HG03097 (cell line): Measurements from ENCODE around the gene DSG3.

Source experiments
- ATAC-seq: cut with Tn5 transposase; IDR thresholded peaks from one replicate; pipeline ENCODE4 v1.9.1; 2021; ENCODE audit not compliant: unreplicated experiment, low FRiP score

Gene DSG3

DNA sequence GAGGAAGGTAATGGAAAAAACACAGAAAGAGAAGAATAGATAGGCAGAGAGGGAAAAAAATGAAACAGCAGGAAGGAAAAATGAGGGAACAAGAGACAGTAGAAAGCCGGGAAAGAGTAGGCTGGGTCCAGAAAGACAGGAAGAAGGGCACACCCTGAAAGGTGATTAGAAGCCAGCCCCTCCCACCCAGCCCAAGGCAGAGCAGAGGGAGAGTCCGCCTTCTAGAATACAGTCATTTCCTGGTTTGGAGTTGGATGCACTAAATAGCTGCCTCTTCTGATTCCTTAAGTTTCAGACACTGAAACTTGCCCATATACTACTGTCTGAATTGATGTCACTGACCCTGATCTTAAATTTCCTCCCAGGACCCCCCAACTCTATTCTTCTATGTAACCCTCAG lies 17.9 kb upstream of the DSG3 start:
- ATAC-seq: no peak

DNA sequence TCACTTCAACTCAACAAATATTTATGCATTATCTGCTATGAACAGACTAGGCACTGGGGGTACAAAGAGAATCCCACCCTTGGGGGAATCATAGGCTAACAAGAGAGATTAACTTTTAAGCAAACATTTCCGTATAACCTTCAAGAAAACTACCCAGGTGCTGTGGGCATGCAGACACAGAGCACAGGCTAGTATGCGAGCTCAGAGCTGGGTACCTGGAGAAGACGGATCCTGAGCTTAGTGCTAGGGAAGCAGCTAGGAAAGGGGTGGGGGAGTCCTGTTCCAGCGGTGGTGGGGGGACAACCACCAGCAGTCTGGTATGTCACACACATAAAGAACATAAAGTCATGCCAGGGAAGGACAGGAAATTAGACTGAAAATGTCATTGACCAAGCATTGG lies 17.5 kb upstream of the DSG3 start:
- no peak for ATAC-seq

DNA sequence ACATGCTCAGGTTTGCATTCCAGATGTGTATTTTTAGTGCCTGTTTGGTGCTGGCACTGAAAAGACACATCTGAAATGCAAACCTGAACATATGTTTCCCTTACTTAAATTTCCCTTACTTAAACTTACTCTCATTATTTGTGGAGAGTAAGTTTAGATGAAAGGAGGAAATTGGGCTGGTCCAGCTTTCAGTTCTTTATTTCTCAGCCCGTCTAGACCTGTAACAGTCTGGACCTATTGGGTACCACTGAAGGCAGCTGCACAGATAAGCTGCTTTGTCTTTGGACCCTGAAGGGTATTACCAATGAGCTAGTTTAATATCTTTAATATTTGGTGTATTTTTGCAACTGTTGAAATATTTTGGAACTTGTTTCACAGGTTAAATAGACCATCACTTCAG lies 17.0 kb upstream of the DSG3 start:
- no peak for ATAC-seq

DNA sequence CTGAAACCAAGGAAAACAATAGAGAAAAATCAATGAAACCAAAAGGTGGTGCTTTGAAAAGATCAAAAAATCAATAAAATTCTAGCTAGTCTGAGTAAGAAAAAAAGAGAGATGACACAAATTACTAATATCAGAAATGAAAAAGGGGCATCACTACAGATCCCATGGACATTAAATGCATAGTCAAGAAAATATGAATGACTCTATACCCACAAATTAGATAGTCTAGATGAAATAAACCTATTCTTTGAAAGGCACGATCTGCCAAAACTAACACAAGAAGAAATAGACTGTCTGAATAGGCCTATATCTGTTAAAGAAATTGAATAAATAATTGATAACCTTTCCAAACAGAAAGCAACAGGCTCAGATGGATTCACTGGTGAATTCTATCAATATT lies 15.2 kb upstream of the DSG3 start:
- ATAC-seq: no peak

DNA sequence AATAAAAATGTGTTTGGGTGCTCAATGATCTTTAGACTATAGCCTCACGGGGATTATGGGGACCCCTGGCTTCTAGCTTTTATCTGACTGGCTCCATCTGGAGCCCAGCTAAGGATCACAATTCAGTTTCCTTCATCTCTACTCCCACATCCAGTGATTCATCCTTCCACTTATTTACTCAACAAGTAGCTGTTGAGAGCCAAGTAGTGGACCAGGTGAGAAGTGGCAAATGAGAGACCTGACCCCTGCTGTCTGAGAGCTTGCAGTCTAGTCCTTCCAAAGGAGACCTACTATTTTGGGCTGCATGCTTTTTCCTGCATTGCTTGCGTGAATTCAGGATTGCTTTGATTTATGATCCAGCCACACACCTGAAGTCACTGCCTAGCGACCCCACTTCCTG lies 10.7 kb upstream of the DSG3 start:
- ATAC-seq: no peak

DNA sequence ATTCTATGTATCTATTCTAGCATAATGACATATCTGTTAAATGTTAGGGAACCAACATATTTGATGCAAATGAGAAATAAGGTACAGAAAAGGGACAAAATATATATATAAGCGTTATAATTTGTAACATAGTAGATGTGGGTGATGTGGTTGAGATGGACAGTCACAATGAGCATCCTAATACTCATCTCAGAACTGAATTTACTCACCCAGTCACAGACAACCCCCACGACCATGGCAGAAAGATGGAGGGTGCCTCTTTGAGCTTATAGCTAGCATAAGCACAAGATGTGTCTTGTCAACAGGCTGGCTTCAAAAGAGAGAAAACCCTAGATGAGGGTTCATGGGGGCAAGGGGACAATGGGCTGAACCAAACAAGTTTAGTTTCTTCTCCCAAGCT lies 9.1 kb upstream of the DSG3 start:
- ATAC-seq: no peak

DNA sequence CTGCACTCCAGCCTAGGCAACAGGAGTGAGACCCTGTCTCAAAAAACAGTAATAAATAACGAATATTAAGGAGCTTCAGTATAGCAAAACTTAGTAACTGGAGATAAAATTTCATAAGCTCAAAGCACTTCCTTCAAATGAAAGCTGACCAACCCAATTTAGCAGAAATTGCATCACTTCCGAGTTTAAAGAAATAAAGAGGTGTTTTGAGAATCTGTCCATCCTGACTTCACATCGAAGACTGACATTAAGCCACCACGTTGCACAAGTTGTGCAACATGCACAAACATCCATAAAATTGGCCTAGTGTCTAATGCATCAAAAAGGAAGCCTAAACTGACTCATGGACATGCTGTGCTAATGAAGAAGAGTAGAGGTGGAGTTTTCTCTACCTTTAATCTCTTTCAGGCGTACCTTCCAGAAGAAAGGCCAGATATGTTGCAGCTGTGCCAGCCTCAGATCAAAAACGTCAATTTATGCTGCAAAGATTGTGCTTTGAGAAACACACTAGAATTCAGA lies 7.7 kb upstream of the DSG3 start:
- ATAC-seq: no peak

DNA sequence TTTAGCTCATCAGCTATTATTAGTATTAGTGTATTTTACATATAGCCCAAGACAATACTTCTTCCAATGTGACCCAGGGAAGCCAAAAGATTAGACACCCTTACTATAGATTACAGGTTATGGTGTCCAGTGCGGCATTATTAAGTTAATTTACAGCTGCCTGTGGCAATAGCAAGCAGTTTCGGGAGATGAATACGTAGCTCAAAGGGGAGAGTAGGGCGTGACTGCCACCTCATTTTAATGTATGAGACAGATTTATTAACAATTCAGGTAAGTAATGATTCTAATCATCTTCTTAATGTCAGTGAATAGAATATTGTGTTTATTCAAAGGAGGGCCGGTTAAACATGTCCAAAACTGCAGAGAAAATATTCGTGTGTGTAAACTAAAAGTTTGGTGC lies 6.8 kb upstream of the DSG3 start:
- ATAC-seq: no peak

DNA sequence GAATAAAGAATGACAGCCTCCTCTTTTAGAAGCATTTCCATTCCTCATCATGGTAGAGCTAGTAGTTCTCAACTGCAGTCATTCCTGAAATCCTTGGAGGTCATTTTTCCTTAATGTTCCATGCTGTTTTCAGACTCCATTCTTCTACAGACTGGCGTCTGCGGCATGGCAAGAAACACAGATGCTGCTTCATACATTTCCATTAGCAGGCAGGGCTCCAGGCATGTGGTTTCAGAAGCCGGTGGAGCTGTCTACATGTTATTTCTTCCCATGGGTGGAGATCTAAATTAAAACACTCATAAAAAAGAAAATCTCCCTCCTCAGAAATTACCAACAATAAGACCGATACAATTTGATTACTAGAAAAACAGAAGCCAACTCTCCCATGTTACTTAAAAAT lies 6.0 kb upstream of the DSG3 start:
- ATAC-seq: no peak

DNA sequence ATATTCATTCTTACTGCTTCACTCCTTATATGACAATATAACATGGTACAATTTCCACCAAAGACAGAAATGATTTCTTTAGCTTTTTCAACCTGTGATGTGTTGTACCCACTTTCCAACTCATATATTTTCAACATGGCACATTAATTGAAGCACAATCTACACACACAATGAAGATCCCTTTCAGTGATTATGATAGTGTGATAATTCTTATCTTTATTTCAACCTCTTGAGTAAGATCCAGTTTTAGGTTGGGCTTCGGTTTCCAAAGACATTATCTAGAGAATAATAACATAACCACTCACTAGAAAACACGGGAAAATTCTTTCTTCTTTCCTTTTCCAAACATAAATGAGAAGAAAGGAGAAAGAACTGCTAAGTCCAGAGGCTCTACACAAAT lies 3.4 kb upstream of the DSG3 start:
- ATAC-seq: no peak

DNA sequence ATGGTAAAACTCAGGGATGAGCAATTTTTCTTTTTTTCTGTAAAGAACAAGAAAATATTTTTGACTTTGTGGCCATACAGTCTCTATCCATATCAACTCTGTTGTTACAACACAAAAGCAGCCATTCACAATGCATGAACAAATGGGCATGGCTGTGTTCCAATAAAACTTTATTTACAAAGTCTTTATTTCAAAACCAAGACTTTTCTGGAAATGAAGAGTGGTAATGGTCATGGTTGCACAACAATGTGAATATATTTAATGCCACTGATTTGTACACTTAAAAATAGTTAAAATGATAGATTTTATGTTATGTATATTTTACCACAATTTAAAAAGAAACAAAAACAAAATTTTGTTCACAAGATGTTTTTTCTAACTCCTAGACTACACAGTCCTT lies 1.6 kb upstream of the DSG3 start:
- no peak for ATAC-seq

DNA sequence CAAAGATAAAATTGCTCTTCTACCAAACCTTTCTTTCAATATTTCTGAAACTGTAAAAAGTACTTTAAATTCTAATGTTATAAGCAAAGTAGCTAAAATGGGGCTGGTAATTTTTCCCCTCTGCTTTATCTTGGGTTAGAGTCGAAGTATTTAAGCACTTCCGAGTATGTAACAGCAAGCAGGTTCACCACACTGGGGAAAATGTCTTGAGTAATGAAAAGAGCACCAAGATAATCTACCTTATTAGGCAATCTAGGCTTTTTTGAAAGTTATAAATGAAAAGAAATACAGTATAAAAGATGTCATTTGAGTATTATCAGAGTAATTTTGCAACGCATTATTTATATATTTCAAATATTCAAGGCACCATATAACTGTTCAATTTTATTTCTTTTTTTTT lies 687 bp upstream of the DSG3 start:
- ATAC-seq: no peak

DNA sequence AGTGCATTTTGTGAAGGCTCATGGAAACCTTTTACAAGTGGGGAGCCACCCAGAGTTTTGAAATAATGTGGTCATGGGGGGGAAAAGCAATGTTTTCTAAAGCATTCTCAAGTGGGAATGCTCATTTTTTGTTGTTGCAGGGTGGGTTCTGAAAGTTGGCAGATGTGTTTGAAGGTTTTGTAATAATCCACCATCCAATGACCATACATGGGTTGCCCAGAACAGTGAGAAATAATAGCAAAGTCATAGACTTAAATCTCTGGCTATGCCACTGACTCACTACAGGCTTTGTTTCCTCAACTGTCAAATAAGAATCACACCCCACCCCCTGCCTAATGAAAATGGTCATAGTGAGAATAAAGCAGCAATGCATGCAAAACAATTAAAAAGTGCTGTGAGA lies 2.9 kb downstream of the DSG3 start:
- ATAC-seq: no peak

DNA sequence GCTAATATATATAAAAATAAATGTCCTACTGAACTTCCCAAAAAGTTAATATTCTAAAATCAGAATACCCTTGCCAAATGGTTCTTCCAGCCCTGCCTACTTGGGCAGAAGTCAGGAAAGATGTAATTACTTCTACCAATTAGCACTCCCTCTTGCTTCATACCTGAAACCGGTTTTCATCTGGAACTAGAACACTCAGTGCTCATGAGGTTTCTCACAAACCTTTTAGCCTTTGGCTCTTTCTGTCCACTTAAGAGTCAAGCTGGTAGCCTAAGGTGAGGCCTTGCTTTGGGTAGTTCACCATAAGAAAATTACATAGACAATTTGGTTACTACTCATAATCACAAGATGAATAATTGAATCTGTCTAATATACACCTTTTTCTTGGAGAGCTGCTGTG lies 4.1 kb downstream of the DSG3 start:
- no peak for ATAC-seq

DNA sequence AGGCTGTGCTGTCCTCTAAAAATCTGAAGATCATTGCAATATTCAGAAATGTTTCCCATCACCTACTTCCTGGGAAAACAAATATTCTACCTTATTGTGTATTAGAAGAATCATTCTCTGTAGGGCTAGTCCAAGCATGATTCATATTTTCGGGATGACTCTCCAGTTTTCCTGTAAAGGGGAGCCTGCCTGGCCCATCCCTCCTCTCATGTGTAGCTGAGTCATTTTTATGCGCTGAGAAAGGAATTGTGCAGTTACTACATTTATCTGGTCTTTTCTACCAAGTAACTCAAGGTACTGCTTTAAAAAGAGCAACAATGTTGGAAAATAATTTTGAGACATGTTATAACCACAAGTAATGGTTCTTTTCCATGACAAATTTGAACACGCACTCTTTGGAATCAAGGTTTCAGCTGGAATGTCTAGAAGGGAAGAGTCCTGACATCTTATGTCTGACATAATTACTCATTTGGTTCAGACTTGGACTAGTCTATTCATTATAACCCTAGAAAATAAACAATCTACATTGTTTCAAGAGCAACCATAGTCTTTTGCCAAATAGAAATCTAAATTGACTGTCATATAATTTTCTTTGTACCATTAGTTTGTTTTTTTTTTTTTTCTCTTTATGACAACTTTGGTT lies 6.6 kb downstream of the DSG3 start:
- no peak for ATAC-seq

DNA sequence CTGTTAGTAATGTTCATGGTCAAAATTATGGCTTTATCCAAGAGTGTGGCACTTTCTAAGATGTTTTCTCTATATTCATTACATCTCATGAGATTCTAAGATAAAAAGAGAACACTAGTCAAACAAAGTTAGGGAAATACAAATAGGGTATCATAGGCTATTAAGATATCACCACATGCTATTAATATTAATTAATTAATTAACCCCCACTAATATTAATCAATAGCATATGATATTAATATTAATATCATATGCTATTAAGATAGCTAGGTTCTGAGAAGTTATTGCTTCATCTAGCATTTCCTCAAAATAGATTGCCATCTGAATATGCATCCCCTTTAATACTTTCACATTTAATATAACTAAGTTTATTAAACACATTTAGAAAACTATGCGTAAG lies 22.1 kb downstream of the DSG3 start:
- ATAC-seq: no peak

DNA sequence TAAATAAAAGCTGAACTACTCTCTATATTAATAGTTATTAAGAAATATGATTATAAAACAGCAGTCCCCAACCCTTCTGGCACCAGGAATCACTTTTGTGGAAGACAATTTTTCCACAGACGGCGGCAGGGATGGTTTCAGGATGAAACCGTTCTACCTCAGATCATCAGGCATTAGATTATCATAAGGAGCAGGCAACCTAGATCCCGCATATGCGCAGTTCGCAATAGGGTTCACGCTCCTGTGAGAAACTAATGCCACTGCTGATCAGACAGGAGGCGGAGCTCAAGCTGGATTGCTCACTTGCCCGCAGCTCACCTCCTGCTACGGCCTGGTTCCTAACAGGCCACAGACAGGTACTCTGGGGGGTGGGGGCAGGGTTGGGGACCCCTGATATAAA lies 31.1 kb downstream of the DSG3 start:
- ATAC-seq: no peak

DNA sequence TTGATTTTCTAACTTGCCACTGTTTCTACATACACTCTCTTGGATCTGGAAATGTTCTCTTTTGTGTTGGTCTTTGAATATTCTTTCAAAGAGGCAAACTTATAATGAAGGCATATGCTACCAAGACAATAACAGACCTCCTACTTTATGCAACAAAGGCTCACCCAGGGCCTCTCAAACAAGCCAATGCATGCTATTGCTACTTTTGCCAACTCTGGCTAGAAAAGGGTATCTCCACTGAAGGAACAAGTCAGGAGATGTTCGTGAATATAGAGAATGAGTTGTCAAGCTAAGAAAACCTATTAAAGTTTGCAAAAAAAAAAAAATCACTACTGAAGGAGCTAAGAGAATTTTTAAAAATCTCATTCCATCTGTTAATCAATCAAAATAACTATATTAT lies 34.5 kb downstream of the DSG3 start:
- ATAC-seq: no peak

DNA sequence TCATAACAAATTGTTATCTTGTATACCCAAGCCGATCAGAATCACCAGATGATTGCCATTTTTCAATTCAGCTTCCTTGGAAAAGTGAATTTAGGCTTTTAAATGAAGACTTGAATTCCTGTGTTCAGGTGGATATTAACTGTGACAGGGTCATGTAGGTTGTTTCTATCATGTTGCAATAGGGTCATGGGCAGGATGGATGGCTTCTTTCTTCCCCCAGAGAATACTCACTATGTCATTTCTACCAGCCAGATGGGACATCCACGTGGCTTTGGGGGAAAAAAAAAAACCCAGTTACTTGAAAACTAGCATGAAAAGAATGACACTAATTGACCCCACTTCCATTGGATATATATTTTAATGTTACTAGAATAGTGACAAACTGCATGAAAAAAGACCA lies 35.9 kb downstream of the DSG3 start:
- ATAC-seq: no peak

DNA sequence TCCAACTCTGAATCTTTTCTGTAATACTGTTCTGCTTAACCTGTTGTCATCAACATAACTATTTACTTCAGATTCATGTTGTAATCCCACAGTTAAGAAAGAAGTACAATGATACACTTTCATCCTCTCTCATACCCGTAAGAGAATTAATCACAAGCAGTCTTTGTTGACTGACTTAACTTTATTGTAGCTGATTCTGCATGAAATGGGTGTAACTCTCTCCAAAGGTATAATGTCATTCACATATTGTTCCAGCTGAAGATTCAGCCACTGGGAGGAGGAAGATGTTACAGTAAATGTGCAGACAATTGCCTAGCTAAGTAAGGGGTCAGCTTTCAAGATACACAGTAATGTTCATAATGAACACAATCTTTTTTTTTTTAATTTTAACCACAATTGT lies 36.9 kb downstream of the DSG3 start:
- ATAC-seq: no peak

DNA sequence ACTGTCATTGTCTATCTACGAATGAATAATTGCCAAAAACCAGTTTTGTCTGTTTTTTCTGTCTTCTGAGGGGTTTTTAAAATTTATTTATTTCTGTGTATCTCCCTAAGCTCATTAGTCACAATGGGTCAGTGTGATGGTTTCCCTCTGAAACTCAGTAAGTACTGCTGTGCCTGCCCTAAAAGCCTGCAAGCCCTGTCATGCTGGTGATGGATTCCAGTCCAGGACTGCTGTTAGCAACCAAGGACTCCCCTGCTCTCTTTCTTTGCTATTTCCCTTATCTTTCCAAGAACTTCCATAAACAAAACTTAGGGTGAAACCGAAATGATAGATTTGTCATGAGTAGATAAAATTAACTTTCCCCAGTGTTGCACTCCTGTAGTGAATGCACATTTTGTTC lies 38.6 kb downstream of the DSG3 start:
- ATAC-seq: no peak

DNA sequence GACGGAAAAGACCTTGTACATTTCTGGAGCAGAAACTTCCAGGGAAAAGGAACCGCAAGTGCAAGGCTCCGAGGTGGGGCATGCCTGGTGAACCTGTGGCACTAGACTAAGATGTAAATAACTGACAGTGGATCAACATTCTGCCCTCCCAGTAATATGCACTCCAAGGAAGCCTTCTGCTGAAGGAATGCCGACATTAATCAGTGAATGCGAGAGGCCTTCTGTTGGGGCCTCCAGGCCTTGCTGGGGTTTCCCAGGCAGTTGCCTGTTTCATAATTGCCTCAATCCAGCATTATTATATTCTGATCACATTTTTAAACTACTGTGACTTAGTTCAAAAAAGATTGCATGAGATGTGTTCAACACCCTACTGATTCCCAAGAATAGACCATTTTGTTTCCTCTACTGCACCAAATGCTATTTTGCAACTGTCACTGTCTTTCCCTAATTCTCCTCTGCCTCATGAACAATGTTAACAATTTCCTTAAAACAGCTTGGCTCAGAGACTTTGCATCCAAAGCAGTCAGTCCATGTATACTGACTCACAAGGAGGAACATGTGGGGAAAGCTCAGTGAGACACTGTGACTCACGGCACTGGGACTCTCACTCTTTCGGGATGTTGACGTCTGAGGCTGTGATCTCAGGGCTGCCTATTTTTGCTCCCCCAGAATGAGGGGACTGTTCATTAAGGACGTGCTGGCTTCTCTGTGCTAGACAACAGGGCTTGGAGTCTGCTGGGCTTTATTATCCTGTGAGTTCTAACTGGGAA lies 39.9 kb downstream of the DSG3 start:
- no peak for ATAC-seq
